Activated effector memory CD4-positive, alpha-beta T cell treated with anti-CD3 and anti-CD28 coated beads, Interleukin-2, amount 50 U/mL, for 16 hours (primary cell): ENCODE measurements around the gene SAMD3.
"Not testable (repeated sequence)": the region's sequence is repeated elsewhere in the genome, so short reads cannot be mapped to it uniquely, and the experiment has no call there.

Experiments
- DNase-seq: peaks from one replicate; pipeline ENCODE4 v3.0.0-alpha.2; 2020

The SAMD3 gene

DNA sequence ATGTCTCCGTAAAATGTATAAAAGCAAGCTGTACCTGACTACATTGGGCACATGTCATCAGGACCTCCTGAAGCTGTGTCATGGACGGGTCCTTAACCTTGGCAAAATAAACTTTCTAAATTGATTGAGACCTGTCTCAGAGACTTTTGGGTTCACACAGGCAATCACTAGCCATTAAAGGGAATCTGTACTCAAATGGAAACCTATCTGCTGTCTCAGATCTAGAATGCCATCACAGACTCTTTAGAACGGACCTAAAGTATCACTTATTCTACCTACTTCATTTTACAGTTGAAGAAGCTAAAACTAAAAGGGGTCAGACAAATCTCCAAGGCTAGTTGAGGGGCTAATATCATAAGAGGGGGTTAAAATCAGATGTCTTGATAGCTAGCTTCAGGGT, 11.1 kb downstream of the SAMD3 start:
- DNase-seq = no peak

DNA sequence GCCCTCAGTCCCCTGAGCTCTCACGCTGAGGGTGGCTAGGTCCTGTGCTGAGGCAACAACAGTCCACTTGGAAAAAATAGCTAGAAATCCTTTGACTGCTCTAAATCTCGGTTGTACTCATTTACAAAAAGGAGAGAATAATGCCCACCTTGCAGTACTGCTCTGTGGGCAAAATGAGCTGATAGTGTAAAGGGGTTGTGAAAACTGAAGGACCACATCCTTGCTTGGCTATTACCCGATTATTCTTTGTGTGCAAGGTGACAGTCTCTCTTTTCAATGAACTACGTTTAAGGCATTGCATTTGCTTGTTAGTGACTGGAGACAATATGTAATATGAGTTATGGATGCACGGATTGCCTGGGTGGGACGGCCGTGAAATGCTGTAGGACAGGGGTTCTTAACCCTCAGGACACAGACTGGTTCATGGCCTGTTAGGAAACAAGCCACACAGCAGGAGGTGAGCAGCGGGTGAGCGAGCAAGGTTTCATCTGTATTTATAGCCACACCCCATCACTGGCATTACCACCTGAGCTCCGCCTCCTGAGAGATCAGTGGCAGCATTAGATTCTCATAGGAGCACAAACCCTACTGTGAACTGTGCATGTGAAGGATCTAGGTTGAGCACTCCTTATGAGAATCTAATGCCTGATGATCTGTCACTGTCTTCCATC, 14.6 kb downstream of the SAMD3 start:
- no peak for DNase-seq

DNA sequence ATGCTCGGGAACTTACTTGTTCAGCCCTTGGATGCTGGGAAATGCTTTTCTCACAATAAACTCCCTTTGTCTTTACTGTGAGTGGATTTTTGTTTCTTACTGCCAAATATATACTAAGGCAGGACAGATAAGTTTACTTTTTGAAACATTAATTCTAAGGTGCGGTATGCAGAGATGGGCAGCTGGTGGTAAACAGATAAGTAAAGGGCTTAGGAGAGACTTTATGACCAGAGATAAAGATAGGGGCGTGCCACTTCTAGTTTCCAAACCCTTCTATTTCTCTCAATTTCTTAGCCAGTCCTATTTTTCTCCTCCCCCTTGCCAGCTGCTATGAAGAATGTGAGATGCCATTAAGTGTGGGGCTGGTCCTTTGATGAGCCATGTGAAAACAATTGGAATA, 16.3 kb downstream of the SAMD3 start:
- DNase-seq = no peak

DNA sequence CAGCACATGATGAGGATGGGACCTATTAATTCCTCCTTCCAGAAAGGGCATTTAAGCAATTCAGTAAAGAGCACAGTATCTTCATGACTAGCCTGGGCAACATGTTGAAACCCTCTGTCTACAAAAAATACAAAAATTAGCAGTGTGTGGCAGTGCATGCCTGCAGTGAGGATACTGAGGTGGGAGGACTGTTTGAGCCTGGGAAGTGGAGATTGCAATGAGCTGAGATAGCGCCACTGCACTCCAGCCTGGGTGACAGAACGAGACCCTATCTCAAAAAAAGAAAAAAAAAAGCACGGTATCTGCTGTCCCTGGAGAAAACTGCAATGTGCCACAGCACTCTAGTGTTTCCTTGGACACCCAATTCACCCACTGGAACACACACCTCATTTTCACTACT, 18.4 kb downstream of the SAMD3 start:
- no peak for DNase-seq

DNA sequence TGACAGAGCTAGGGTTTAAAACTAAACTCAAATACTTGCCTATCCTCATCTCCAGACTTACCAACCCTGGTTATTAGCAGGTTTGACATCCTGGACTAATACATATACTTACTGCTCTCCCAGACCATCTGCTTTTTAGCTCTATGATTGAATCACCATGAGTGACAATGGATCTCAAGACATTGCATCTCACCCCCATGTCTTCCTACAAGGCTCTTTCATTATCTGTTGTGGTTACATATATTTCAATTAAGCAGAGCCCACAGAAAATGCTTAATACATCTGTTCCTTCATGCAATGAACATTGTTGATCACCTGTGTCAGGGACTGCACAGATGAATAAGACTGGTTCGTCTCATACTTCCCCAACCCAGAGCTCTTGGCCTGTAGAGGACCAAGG, 19.4 kb downstream of the SAMD3 start:
- no peak for DNase-seq

DNA sequence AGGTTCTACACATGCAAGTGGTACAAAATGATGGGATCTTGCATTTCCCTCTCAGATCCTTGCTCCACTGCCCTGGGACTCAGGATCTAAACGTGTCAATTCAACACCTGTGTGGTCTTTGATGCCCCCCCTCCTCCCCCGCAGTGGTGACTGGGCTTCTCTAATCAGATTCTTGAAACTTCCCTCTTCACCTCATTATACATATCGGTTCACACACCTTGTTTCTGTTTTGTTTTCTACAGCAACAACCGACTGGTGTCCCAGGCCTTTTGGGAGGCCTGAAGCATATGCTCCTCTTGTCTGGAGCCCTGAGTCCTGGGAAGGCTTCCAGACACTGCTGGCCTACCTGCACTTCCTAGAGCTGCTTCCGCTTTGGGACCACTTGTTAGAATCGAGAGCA, 20.0 kb downstream of the SAMD3 start:
- peak; percentile 77 for DNase-seq

DNA sequence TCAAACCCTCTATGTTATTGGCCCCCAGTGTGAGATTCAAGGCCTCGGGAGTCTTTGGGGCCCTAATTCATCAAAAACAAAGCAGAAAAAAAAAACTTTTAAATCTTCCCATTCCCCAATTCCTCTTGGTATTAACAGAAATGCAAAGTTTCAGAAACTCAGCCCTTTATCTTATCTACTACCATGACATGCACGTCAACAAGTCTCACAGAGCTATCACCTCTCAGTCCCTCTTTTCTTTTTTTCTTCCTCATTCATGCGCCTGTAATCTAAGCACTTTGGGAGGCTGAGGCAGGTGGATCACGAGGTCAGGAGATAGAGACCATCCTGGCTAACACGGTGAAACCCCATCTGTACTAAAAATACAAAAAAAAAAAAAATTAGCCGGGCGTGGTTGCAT, 22.7 kb downstream of the SAMD3 start:
- no peak for DNase-seq

DNA sequence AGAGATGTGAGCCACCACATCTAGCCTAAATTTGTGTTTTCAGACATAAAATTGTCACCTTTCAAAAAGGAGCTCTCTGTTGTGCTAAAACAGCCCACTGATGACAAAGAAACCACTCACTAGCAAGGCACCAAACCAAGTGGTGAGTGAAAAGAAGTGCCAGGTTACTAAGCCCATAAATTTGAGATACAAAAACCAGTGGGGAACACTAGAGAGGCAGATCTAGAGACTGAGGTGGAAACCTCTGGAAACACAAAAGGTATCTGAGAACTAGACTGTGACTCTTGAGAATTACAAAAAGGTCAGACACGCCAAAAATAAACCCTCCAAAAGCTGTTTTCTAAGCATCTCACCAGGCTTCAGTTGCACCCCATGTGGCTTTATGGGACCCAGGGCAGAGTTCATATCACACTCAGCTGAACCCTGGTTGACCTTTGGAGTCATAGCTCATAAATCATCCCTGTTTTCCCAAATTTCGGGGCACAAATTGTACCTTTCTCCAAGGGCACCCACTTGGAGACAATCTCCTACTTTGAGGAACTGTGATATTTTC, 24.2 kb downstream of the SAMD3 start:
- no peak for DNase-seq

DNA sequence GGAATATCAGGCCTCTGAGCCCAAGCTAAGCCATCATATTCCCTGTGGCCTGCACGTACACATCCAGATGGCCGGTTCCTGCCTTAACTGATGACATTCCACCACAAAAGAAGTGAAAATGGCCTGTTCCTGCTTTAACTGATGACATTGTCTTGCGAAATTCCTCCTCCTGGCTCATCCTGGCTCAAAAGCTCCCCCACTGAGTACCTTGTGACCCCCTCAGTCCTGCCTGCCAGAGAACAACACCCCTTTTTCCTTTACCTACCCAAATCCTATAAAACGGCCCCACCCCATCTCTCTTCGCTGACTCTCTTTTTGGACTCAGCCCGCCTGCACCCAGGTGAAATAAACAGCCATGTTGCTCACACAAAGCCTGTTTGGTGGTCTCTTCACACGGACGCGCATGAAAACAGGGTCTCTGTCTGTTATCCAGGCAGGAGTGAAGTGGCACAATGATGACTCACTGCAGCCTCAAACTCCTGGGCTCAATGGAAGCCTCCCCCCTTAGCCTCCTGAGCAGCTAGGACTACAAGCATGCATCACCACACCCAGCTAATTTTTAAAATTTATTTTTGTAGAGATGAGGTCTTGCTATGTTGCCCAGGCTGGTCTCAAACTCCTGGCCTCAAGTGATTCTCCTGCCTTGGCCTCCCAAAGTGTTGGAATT, 24.8 kb downstream of the SAMD3 start:
- not testable (repeated sequence) for DNase-seq

DNA sequence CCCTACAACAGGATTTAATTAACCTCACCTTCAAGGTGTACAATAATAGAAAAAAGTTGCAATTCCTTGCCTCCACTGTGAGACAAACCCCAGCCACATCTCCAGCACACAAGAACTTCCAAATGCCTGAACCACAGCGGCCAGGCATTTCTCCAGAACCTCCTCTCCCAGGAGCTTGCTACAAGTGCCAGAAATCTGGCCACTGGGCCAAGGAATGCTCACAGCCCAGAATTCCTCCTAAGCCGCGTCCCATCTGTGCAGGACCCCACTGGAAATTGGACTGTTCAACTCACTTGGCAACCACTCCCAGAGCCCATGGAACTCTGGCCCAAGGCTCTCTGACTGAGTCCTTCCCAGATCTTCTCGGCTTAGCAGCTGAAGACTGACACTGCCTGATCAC, 28.3 kb downstream of the SAMD3 start:
- DNase-seq = not testable (repeated sequence)

DNA sequence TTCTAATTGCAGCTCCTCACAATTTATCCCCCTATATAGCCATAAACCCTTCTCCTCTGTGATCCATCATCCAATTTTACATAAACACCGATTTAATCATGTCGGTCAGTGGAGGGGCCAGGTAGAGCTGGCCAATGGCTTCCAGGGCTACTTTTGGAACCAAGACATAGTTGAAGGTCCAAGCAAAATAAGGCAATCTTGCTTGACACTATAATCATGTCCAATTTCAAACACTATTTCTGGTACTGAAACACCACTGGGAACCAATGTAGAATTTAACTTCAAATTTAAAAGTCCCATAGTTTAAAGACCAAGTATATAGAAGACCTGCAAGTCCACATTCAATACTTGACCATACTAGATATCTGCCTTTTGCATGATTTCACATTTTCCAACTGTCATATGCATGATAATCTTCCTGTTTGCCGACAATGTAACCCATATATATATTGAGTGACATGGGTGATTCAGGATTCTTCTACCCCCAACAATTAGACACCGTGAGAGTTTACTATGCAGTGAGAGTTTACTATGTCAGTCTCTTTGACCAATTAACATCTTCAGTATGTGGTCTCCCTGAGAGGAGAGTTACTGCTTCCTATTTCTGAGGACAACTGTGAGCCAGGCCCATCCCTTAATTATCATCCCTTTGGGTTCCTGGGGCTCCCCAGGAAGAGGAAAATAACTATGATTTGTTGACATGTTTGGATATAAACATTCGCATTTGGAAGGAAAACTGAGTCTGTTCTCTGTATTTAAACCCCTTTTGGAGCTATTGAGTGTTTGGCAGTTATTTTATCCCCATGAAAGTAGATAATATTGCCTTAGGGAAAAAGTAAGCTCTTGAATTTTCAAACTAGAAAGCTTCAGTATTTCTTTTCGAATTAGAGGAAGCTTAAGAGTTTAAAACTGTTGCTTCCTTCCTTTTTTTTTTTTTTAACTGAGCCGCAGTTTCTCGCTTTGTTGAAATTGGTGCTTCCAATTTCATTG, 31.8 kb downstream of the SAMD3 start:
- no peak for DNase-seq

DNA sequence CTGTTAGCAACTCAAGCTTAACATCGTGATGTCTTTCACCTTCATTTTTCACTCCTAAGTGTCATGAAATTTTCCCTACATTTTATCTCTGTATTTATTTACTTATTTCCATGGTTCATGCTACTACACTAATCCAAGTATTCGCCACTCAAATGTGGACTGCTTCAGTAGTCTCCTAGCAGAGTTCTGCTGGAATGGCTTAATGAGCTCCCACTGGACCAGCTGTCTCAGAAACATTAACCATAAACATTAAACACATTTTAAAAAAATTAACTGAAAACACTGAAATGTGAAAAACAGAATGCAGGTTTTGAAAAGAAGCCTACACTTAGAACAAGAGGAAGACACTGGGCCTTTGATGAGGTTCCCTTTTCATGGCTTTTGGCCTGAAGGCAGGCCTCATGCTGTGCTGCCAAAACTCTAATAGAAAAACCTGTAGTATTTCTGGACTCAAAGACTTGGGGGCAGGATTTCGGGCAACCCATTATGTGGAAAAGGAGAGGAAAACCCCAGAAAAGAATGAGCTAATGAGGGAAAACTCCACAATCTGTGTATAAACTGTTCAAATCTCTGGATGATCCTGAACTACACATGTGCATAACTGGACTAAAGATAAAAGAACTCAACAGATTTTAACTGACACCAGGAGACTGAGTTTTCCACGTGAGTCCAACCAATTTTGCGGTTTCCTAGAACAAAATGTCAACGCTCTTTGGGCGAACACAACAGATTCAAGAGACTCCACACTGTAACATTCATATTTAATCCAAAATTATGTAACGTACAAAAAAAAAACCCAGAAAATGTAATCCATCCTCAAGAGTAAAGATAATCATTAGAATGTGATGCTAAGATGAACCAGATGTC, 33.0 kb downstream of the SAMD3 start:
- DNase-seq = no peak

DNA sequence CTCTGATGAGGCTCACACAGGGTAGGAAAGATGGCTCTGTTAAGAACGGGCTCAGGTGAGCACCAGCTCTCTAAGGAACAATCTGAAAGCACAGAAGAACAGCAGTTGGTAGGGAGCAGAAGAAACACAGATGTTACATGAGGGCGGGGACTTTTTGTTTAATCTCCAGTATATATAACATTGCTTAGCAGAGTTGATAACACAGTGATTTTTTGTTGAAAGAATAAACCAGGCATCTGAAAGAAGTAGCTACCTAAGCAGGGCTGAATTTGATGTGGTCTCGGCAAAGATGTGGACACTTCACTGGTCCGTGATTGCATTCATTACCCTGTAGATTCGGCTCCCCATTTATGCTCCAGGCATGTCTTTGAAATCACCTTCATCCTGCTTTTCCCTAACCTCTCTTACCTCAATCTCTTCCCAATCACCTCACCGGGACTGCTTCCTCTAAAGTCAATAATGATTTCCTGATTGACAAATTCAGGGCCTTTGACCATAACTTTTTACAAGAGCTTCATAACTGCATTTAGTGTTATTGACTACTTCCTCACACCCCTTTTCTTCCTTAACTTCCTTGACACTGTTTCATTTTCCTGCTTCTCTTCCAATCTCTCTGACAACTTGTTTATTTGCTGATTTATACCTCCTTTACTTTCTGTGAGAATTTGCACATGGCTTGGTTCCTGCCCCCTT, 34.4 kb downstream of the SAMD3 start:
- DNase-seq = no peak

DNA sequence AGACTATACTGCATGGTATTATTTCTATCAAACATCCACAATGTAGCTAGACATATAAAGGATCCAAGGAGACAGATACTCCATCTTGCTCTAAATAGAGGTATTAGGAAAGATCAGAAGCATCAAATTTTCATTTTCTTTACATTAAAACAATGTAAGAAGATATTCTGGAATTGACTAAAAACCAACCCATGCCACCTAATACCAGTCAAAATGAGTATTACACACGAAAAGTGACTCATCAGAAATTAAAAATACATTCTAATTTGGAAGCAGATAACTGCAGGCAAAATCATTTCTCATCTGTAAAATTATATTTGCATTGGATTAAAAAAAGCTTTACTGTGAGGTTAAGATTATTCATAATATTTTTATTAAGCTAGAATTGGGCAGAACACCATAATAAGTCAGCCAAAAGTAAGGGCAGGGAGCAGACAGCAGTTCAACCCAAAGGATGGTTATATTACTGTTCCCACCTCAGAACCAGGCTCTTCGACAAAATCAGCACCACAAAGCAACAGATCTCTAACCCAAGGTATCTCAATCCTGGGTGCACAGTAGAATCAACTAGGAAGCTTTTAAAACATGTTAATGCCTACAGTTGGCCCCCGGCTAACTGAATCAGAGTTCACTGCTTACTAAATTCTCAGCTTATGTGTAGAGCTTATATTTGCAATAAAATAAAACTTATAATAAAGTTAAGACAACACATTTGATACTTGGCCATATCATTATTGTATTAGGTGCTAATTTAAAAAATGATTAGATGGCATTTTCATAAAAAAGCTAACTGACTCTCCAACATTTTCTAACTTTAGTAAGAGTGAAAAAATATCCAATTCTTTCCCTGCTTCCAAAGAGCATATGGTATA, 35.2 kb downstream of the SAMD3 start:
- DNase-seq = no peak

DNA sequence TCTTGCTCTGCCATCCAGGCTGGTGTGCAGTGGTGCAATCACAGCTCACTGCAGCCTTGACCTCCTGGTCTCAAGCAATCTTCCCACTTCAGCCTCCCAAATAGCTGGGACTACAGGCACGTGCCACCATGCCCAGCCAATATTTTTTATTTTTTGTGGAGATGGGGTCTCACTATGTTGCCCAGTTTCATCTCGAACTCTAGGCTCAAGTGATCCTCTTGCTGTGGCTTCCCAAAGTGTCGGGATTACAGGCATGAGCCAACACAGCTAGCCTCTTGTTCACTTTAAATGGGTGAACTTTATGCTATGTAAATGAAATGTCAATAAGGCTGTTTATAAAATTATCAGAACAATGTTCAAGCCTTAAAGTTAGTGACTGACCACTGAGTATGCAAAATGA, 37.1 kb downstream of the SAMD3 start:
- no peak for DNase-seq

DNA sequence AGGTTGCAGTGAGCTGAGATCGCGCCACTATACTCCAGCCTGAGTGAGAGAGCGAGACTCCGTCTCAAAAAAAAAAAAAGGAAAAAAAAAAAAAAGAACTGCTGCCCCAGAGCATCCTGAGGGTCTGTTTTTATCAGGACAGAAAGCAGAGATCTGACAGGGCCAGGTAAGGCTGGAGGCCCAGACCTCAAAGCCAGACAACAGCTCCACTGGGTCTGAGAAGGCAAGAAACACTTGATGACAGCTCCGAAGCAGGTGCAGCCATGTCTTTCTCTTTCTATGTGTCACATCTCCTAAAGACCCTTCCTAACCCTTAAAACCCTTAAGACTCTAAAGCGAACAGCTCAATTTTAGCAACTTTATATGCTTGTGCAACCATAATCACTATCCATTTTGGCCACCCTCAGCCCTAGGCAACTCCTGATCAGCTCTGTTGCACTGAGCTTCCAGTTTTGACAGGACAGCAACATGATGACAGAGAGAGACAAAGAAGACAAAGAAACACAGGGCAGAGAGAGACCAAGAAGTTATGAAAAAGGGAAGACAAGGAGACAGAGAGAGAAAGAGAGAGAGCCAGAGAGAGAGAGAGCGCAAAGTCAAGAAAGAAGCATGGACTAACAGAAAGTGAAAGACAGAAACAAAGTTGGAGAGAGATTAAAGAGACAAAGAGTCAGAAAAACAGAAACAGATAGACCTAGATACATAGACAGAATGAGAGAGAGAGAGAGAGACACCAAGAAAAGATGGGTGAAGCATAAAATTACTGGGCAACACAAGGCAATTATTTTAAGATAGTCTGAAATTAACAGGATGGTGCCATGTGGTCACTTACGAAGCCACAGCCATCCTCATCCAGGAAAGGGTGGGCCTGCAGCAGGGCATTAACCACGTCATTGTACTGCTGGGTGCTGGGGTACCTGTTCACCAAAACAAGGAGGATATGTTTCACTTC, 39.2 kb downstream of the SAMD3 start:
- DNase-seq = peak; percentile 68

DNA sequence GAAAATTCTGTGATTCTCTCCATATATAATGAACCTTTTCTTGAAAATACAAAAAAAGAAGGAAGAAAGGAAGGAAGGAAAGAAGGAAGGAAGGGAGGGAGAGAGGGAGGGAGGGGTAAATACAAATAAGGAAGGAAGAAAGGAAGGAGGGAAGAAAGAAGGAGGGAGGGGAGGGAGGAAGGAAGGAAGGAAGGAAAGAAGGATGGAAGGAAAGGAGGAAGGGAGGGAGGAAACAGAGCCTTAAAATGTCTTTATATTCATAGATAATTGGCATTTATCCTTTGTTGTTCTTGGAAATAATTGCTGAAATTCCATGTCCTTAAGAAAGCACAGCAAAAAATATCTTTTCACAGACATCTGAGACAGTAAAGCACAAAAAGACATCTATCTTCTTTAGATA, 40.3 kb downstream of the SAMD3 start:
- DNase-seq = no peak

DNA sequence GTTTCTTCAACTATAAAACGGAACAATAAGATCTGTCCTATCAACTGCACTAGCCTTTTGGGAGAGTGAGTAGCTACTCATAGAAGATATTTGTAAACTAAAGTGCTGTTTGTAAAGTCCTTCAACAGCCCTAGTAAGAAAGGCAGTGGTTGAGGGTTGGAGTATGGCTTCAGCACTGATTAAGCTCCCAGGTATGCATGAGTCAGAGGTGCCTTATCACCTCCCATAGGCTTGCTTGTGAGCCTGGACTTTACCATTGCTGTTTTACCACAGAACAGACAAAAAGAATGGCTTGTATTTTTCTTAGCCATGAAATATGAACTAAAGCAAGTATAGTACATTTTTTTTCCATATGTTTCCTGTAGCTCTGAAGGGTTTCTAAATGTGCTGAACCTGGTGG, 44.1 kb downstream of the SAMD3 start:
- DNase-seq = no peak

DNA sequence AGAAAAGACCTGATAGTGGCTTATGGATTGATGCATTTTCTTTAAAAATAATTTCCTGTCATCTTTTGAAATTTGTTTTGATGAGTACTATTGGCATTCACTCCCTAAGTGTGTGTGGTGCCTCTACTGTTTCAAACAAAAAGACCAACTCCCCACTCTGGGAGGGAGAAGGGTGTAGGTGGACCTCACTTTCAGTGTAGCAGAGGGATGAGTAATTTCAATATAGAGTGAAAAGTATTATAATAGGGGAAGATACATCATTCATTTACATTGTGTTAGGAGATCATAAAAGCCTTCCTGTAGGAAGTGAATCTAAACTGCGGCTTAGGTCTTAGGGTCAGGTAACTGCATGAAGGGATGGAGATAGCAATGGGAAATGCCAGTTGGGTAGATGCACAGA, 46.4 kb downstream of the SAMD3 start:
- no peak for DNase-seq
